Measurements from ENCODE around the gene IL4I1. TPM values are rescaled to one million over a fixed set of nuclear protein-coding genes. Genes with fewer than 3 reads are reported as not detected.

The IL4I1 gene
- total and polyA plus RNA-seq, 2 of the 8 experiments (the other 6 are each of a cell fraction or from before 2014, with no cell fraction given) = 0.41 to 0.76 TPM

- ChIA-PET CTCF (ENCODE audit: partially characterized antibody) (interaction anchor here (1.0 to 10.3 kb wide), 12 partner anchors 8 to 103 kb away, joined by 3 to 231 read pairs (median 6); partner anchors contain the start of gene ATF5), POLR2A (ENCODE audit: partially characterized antibody) (interaction anchor here (4.1 kb wide), 1 partner anchor 48 kb away, joined by 36 read pairs; no protein-coding TSS in a partner anchor)
- Histone ChIP-seq H2BK12ac (ENCODE audit: low read depth, low read length) (no peak overlapping the region), H3K23me2 (ENCODE audit: low read depth, low read length) (no peaks in the 10 kb centered on the region), H2BK15ac (ENCODE audit: low read length) (no peak overlapping the region), H3K4me2 (ENCODE audit: insufficient read depth in 1 of 2, low read depth in 2 of 2, low read length in 2 of 2) (no peak overlapping the region), H3K4ac (replicated peaks; ENCODE audit: insufficient read length, low read depth, low read length) (no peak overlapping the region), H2BK5ac (ENCODE audit: low read depth, low read length) (no peak overlapping the region), H4K20me1 (replicated peaks in 1 of 2; ENCODE audit: control insufficient read depth in 1 of 2, insufficient read depth in 2 of 2, low read length in 2 of 2) (no peaks in the 10 kb centered on the region), H3K18ac (ENCODE audit: extremely low read depth, low read length) (no peak overlapping the region), H2BK120ac (replicated peaks; ENCODE audit: low read depth, low read length) (no peak overlapping the region), H3K56ac (replicated peaks; ENCODE audit: insufficient read length, low read depth, low read length) (no peak overlapping the region), H3K79me1 (ENCODE audit: low read depth, low read length) (no peaks in the 10 kb centered on the region), H3K9ac (replicated peaks in 1 of 4; ENCODE audit: extremely low read depth in 1 of 4, low read depth in 3 of 4, low read length in 3 of 4) (no peak overlapping the region), H3K4me3 (ENCODE audit: extremely low read depth in 1 of 4, insufficient read depth in 2 of 4, low read depth in 3 of 4, low read length in 4 of 4) (no peak overlapping the region), H3K14ac (ENCODE audit: insufficient read length) (no peak overlapping the region), H4K5ac (ENCODE audit: insufficient read length, low read depth, low read length) (no peak overlapping the region), H2AK5ac (ENCODE audit: low read depth, low read length) (no peak overlapping the region), H3K9me3 (ENCODE audit: insufficient read depth in 2 of 2, low read depth in 1 of 2, low read length in 1 of 2) (no peaks in the 10 kb centered on the region), H3K27me3 (replicated peaks in 1 of 4; ENCODE audit: control insufficient read depth in 3 of 4, extremely low read depth in 1 of 4, insufficient read depth in 3 of 4, low read length in 3 of 4) (no peaks in the 10 kb centered on the region), H3K27ac (ENCODE audit: low read depth, low read length) (no peak overlapping the region), H3K79me2 (ENCODE audit: control insufficient read depth in 1 of 2, insufficient read depth in 2 of 2, low read length in 2 of 2) (no peaks in the 10 kb centered on the region), H2AFZ (ENCODE audit: low read length) (no peak overlapping the region), H4K8ac (ENCODE audit: extremely low read depth, insufficient read depth, low read length) (no peak overlapping the region), H2BK20ac (ENCODE audit: low read length) (no peak overlapping the region), H3K36me3 (ENCODE audit: control insufficient read depth in 2 of 4, insufficient read depth in 4 of 4, low read length in 3 of 4) (no peaks in the 10 kb centered on the region), H3K23ac (ENCODE audit: insufficient read length) (no peak overlapping the region), H3K4me1 (replicated peaks in 1 of 4; ENCODE audit: control insufficient read depth in 3 of 4, insufficient read depth in 4 of 4, low read length in 3 of 4) (no peaks in the 10 kb centered on the region; a peak in 1 of 7 replicates), H4K91ac (replicated peaks; ENCODE audit: insufficient read length, low read length) (no peak overlapping the region)
- WGBS, 2 experiments (ENCODE audit: extremely low coverage in 1 of 2, insufficient coverage in 1 of 2, insufficient read length in 1 of 2, insufficient replicate concordance in 2 of 2, low coverage in 1 of 2, low lambda C conversion rate in 2 of 2, missing lambda C conversion rate in 1 of 2) = 80% methylated on average over 5 of the region's 5 CpGs; no CpG with 5 or more reads in 1 of the 2 experiments
- FAIRE-seq (no peak), DNase-seq (ENCODE audit: low read depth in 1 of 2, low spot score in 2 of 2) (no peak)
- TF ChIP-seq ATF2 (IDR thresholded peaks at IDR 0.05; ENCODE audit: low read length) (no peak), SAP30 (IDR thresholded peaks at IDR 0.05; ENCODE audit: insufficient read depth, insufficient replicate concordance, low read length) (no peak), TAF1 (IDR thresholded peaks at IDR 0.05; ENCODE audit: low read depth, low read length) (no peak), GABPA (IDR thresholded peaks at IDR 0.05; ENCODE audit: borderline replicate concordance, insufficient read depth, low read length) (no peak), CREB1 (IDR thresholded peaks at IDR 0.05) (no peak), JUN (IDR thresholded peaks at IDR 0.05; ENCODE audit: low read depth, low read length) (no peak), SIRT6 (IDR thresholded peaks at IDR 0.05; ENCODE audit: low read length) (no peak), CEBPB (IDR thresholded peaks at IDR 0.05; ENCODE audit: low read depth, low read length) (no peak), RAD21 (IDR thresholded peaks at IDR 0.05 in 1 of 2, conservative IDR thresholded peaks at IDR 0.05 in 1 of 2; ENCODE audit: low read depth in 2 of 2, low read length in 2 of 2) (no peak), KDM1A (IDR thresholded peaks at IDR 0.05; ENCODE audit: borderline replicate concordance, low read length) (no peak)
Measured at GRCh38 chr19:49936549-49936948, 39.9 kb upstream of the IL4I1 start.

Data from H1 (cell line).